GM12865 (cell line): ENCODE results near the gene ULK1.

Experiments
- DNase-seq: peaks from one replicate; pipeline ENCODE4 v3.0.0; 2010; ENCODE audit warnings: low read depth
- H3K4me3 ChIP-seq: 2 replicates; pipeline ENCODE4 v1.5.1; 2011; ENCODE audit warnings: mild to moderate bottlenecking, low read depth, low read length, control low read depth
- TF ChIP-seq, protein P1 (sequence below): IDR thresholded peaks from 2 replicates; pipeline ENCODE4 v1.5.1; 2011; ENCODE audit warnings: low read length, control low read depth, low read depth, inconsistent platforms; ENCODE audit not compliant: insufficient read depth; ENCODE audit errors: missing control alignments

The ULK1 gene

DNA sequence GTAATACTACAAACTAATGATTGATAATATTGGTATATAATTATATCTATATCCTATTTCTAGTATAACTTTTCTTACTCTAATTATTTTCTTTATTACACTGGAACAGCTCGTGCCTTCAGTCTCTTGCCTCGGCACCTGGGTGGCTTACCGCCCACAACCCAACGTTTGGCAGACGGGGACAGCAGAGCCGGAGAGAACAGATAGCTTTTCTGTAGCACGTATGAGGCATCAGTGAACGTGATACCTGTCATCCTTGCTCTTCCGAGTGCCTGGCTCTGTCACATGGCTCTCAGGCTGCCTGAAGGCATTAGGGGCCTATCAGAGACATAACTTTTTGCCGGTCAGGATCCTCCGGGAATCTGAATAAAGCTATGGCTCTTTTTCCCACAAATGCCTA is 40.1 kb downstream of the ULK1 start:
- H3K4me3 ChIP-seq, result no peak overlapping the region
- DNase-seq, result no peak
- TF ChIP-seq, protein P1, sequence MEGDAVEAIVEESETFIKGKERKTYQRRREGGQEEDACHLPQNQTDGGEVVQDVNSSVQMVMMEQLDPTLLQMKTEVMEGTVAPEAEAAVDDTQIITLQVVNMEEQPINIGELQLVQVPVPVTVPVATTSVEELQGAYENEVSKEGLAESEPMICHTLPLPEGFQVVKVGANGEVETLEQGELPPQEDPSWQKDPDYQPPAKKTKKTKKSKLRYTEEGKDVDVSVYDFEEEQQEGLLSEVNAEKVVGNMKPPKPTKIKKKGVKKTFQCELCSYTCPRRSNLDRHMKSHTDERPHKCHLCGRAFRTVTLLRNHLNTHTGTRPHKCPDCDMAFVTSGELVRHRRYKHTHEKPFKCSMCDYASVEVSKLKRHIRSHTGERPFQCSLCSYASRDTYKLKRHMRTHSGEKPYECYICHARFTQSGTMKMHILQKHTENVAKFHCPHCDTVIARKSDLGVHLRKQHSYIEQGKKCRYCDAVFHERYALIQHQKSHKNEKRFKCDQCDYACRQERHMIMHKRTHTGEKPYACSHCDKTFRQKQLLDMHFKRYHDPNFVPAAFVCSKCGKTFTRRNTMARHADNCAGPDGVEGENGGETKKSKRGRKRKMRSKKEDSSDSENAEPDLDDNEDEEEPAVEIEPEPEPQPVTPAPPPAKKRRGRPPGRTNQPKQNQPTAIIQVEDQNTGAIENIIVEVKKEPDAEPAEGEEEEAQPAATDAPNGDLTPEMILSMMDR, result no peak

DNA sequence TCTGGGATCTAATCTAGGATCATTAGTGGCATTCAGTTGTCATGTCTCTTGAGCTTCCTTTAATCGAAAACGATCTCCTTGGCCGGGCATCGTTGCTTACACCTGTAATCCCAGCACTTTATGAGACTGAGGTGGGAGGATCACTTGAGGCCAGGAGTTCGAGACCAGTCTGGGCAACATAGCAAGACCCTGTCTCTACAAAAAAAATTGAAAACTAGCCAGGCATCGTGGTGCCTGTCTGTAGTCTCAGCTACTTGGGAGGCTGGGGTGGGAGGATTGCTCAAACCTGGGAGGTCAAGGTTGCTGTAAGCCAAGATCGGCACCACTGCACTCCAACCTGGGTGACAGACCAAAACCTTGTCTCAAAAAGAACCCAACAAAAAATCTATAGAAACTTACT is 43.7 kb downstream of the ULK1 start:
- no peak overlapping the region for H3K4me3 ChIP-seq
- DNase-seq, result no peak
- TF ChIP-seq, protein P1, result no peak

DNA sequence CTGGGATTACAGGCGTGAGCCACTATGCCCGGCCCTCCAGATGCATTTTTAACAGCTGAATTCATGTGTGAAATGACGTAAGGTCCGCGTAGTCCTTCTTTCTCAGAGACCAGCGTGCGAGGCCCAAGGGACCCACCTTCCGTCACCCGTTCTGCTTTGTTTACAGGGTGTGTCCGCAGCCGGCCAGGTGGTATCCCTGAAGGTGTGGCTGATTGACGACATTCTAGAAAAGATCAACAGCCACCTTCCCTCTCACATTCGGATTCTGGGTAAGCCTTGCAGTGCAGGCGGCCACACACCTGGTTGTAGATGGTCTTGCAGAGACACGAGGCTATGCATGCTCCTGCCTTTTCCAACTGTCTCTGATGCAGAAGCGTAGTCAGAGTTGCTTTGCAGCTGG is 44.6 kb downstream of the ULK1 start:
- TF ChIP-seq, protein P1, result no peak
- H3K4me3 ChIP-seq, result no peak overlapping the region
- DNase-seq, result no peak

- H3K4me3 ChIP-seq, result no peak overlapping the region
- no peak for DNase-seq
- TF ChIP-seq, protein P1, result no peak
Observed at GRCh38 chr12:131940141-131940547, 45.7 kb downstream of the ULK1 start.

GRCh38 chr12:131941116-131941986 is 46.9 kb downstream of the ULK1 start:
- no peak for DNase-seq
- no peak overlapping the region for H3K4me3 ChIP-seq
- TF ChIP-seq, protein P1, result no peak

DNA sequence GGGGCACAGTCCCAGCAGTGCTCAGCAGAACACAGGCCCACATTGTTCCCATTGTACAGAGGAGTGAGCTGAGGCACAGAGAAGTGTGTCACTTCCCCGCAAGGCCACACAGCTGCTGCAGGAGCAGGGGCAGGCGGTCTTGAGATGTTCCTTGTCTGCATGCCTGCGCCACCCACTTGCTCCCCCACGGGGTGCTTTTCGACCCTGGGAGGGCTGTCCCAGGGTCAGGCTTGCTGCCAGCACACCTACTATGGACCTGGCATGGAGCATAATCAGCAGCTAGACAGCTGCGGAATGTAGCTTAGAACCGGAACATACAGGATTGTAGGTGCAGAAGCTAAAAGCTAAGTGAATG is 47.5 kb downstream of the ULK1 start:
- no peak overlapping the region for H3K4me3 ChIP-seq
- TF ChIP-seq, protein P1, result no peak
- DNase-seq, result no peak

DNA sequence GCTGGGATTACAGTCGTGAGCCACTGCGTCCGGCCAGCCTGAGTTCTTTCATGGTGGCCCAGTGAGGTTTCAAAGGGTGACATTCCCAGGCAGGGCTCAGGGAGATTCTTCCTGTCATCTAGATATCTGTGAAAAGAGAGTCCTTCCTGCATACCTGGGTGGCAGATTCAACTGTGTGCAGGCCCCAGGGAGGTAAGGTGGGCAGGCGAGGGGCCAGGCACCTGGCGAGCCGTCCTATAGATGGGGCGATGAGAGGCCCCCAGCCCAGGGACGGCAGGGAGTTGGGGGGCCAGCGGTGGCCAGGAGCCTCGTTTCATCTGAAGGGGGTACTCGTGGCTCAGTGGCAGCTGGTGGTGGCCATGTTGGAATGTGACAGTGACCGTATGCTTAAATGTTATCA is 48.2 kb downstream of the ULK1 start:
- TF ChIP-seq, protein P1, result no peak
- H3K4me3 ChIP-seq, result no peak overlapping the region
- DNase-seq, result no peak
